SK-N-SH (cell line): ENCODE data around the gene LRRC26.

Experiments
- FOXJ3 ChIP-seq: sonication (generic); formaldehyde crosslinking; IDR thresholded peaks from 2 replicates; pipeline ENCODE4 v1.5.1; 2020; ENCODE audit warnings: mild to moderate bottlenecking, missing genetic modification reagents
- POLR2AphosphoS5 ChIP-seq: IDR thresholded peaks from 2 replicates; pipeline ENCODE4 v1.6.1; 2012; ENCODE audit warnings: low read depth, low read length
- TF ChIP-seq, protein P1 (sequence below): IDR thresholded peaks from 2 replicates; pipeline ENCODE4 v1.4.0; 2012; ENCODE audit warnings: low read depth, borderline replicate concordance

- TF ChIP-seq, protein P1, sequence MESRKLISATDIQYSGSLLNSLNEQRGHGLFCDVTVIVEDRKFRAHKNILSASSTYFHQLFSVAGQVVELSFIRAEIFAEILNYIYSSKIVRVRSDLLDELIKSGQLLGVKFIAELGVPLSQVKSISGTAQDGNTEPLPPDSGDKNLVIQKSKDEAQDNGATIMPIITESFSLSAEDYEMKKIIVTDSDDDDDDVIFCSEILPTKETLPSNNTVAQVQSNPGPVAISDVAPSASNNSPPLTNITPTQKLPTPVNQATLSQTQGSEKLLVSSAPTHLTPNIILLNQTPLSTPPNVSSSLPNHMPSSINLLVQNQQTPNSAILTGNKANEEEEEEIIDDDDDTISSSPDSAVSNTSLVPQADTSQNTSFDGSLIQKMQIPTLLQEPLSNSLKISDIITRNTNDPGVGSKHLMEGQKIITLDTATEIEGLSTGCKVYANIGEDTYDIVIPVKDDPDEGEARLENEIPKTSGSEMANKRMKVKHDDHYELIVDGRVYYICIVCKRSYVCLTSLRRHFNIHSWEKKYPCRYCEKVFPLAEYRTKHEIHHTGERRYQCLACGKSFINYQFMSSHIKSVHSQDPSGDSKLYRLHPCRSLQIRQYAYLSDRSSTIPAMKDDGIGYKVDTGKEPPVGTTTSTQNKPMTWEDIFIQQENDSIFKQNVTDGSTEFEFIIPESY = no peak
- no peak for TF ChIP-seq POLR2AphosphoS5
- no peak for TF ChIP-seq FOXJ3
These were observed 45.5 kb upstream of the LRRC26 start for GRCh38 chr9:137215196-137215986.
